ENCODE measurements around the gene RPS6KA5.

RPS6KA5 gene

GRCh38 chr14:90853116-90853515 is 207.3 kb downstream of the RPS6KA5 start:
- DNase-seq, result no peak

GRCh38 chr14:90851327-90852036 is 209.0 kb downstream of the RPS6KA5 start:
- Histone ChIP-seq H3K27me3 (ENCODE audit: insufficient read depth, low read depth, severe bottlenecking) (no peaks in the 10 kb centered on the region), H3K9me3 (ENCODE audit: severe bottlenecking) (no peaks in the 10 kb centered on the region), H3K36me3 (no peaks in the 10 kb centered on the region), H3K27ac (no peak overlapping the region), H3K4me3 (ENCODE audit: low read depth, low read length) (no peak overlapping the region)
- no peak for DNase-seq
- TF ChIP-seq CTCF (IDR thresholded peaks at IDR 0.05; ENCODE audit: low read depth, low read length), result no peak

More at GRCh38 chr14:90853116-90853515, 207.3 kb downstream of the RPS6KA5 start:
- Histone ChIP-seq H3K27me3 (ENCODE audit: insufficient read depth, low read depth, severe bottlenecking) (no peaks in the 10 kb centered on the region), H3K36me3 (no peaks in the 10 kb centered on the region), H3K27ac (no peak overlapping the region), H3K9me3 (ENCODE audit: severe bottlenecking) (no peaks in the 10 kb centered on the region), H3K4me3 (ENCODE audit: low read depth, low read length) (no peak overlapping the region)
- no peak for TF ChIP-seq CTCF (IDR thresholded peaks at IDR 0.05; ENCODE audit: low read depth, low read length)

DNA sequence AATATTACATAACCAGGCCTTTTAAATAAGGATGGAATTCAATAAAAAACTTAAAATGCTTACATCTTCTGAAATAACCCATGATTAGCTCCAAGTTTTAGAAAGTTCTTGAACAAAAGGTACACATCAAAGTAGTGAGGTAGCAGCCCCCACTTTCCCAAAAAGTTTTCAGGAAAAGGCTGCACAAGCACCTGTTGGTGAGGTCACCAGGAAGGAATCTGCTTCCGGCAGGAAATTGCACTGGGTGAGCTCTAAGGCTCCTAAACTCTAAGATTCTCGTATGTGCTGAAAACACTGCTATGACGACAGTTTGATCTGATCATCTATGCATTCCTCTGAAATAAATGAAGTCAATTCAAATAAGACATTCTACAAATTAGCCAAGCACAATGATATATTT is 210.0 kb downstream of the RPS6KA5 start:
- DNase-seq, result no peak
- no peak for TF ChIP-seq CTCF (IDR thresholded peaks at IDR 0.05; ENCODE audit: low read depth, low read length)
- Histone ChIP-seq H3K9me3 (ENCODE audit: severe bottlenecking) (no peaks in the 10 kb centered on the region), H3K4me3 (ENCODE audit: low read depth, low read length) (no peak overlapping the region), H3K27me3 (ENCODE audit: insufficient read depth, low read depth, severe bottlenecking) (no peaks in the 10 kb centered on the region), H3K36me3 (no peaks in the 10 kb centered on the region), H3K27ac (no peak overlapping the region)

DNA sequence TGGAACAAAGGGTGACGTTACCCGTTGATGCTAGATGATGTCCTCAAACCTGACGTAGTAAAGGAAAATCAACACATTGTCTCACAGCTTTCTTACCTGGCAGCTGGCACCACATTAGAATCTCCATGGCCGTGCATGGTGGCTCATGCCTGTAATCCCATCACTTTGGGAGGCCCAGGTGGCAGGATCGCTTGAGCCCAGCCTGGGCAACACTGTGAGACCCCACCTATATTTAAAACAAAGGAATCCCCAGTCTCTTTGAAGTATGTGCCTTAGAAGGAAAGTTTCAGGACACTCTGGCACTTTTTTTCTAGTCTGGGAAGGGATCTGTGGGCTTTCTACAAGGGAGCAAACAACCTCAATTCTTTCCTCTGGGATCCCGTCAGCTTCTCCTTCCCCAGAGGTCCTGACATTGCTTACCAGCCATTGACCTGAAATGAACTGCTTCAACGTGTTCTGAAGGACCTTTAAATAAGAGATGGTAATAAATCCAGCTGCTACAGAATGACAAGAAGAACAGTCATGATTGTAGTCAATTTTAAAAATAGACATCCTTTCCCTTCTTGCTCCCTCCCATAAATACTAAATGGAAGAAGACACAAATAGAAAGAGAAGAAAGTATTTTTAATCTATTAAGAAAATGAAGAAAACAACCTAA is 210.5 kb downstream of the RPS6KA5 start:
- no peak overlapping the region for H3K4me3 ChIP-seq (ENCODE audit: low read depth, low read length)
- no peak for TF ChIP-seq CTCF (IDR thresholded peaks at IDR 0.05; ENCODE audit: low read depth, low read length)
- no peaks in the 10 kb centered on the region for H3K9me3 ChIP-seq (ENCODE audit: severe bottlenecking)
- no peaks in the 10 kb centered on the region for H3K36me3 ChIP-seq
- no peak overlapping the region for H3K27ac ChIP-seq
- H3K27me3 ChIP-seq (ENCODE audit: insufficient read depth, low read depth, severe bottlenecking), result no peaks in the 10 kb centered on the region
- no peak for DNase-seq

DNA sequence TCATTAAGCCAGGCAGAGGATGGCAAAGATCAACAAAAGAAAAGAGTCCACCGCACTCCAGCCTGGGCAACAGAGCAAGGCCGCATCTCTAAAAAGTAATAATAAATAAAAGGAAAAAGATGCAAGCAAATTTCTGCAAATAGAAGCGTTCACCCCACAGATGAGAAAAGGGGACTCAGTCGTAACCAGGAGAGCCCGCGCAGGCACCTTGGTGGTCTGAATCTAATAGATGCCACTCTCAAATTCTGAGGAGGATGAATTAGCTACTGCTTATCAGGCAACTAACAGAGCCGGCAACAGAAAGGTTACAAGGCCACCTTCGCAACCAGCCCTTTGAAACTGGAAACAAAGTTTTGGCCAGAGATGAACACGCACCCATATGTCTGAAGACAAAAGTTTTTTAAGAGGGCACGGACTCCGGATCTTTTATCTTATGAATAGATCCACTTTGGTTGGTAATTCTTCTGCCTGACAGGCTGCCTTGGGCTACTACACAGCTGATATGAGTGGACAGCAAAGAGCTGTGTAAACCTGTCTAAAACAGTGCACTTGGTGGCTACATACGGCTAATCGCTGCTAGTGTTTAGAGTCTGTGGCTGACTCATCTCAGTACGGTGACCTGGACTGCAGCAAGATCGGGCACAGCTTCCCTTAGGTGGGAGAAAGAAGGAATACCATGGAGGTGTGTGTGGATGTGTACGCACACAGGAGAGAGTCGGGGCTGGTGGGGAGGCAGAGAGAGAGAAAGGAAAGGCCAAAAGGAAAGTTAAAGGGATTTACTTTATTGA is 211.3 kb downstream of the RPS6KA5 start:
- no peak for TF ChIP-seq CTCF (IDR thresholded peaks at IDR 0.05; ENCODE audit: low read depth, low read length)
- Histone ChIP-seq H3K27me3 (ENCODE audit: insufficient read depth, low read depth, severe bottlenecking) (no peaks in the 10 kb centered on the region), H3K36me3 (no peaks in the 10 kb centered on the region), H3K9me3 (ENCODE audit: severe bottlenecking) (no peaks in the 10 kb centered on the region), H3K27ac (no peak overlapping the region), H3K4me3 (ENCODE audit: low read depth, low read length) (no peak overlapping the region)
- DNase-seq, result no peak

Data from WERI-Rb-1 (cell line).